Endothelial cell of umbilical vein (primary cell): ENCODE results near the gene CFAP97. TPM values are rescaled to one million over a fixed set of nuclear protein-coding genes. Genes with fewer than 3 reads are reported as not detected.
"Not testable (repeated sequence)": the region's sequence is repeated elsewhere in the genome, so short reads cannot be mapped to it uniquely, and the experiment has no call there.

Source experiments
- BruUV-seq: library from RNA; stranded (reverse); fragments of 400-500 nt; replicated peaks from 2 replicates; lab custom pipeline; 2021; lab: Mats Ljungman, UMichigan
- CTCF ChIA-PET: fragments of 300-600, 350-600 bp; sonication (Branson Sonifier 250); formaldehyde crosslinking; loops from one replicate; lab custom pipeline; 2021; ENCODE audit warnings: antibody characterized with exemption, inconsistent platforms; lab: Charles Lee
- POLR2A ChIA-PET: fragments of 300-600, 350-600 bp; sonication (Branson Sonifier 250); formaldehyde crosslinking; loops from one replicate; lab custom pipeline; 2021; ENCODE audit warnings: antibody characterized with exemption, inconsistent platforms; lab: Charles Lee
- DNase-seq: peaks from one replicate; pipeline ENCODE4 v3.0.0-alpha.2; 2011; ENCODE audit warnings: low read depth, low spot score
- FAIRE-seq: peaks from 2 replicates; lab custom pipeline; 2011; peaks lifted over from hg19 to GRCh38; lab: Jason Lieb, UNC
- H2AFZ ChIP-seq: 2 replicates; pipeline ENCODE4 v1.6.0; 2012; ENCODE audit warnings: low read depth, low read length, control low read depth, inconsistent platforms
- H3K27ac ChIP-seq: 2 replicates; pipeline ENCODE4 v1.5.1; 2011; ENCODE audit warnings: low read depth, mild to moderate bottlenecking, control low read depth, low read length, moderate library complexity; ENCODE audit not compliant: insufficient read depth
- H3K27me3 ChIP-seq, 2 experiments: 2 replicates each; pipeline versions ENCODE4 v1.6.0 to v1.6.1; 2011; ENCODE audit warnings: low read length in 2 of 2, mixed read lengths in 1 of 2; ENCODE audit not compliant: control insufficient read depth in 2 of 2, insufficient read depth in 2 of 2
- H3K36me3 ChIP-seq, 2 experiments: 2 replicates in 1 of 2; 3 replicates in 1 of 2; pipeline ENCODE4 v1.5.1; 2011; ENCODE audit warnings: low read length in 2 of 2, mild to moderate bottlenecking in 1 of 2, moderate library complexity in 1 of 2; ENCODE audit not compliant: control insufficient read depth in 2 of 2, insufficient read depth in 2 of 2; ENCODE audit errors: extremely low read depth in 1 of 2
- H3K4me1 ChIP-seq: 3 replicates; pipeline ENCODE4 v1.5.1; 2011; ENCODE audit warnings: mild to moderate bottlenecking, low read length; ENCODE audit not compliant: control insufficient read depth, insufficient read depth; ENCODE audit errors: extremely low read depth
- H3K4me2 ChIP-seq: 2 replicates; pipeline ENCODE4 v1.6.1; 2011; ENCODE audit warnings: low read length, control low read depth, mixed read lengths; ENCODE audit not compliant: insufficient read depth
- H3K4me3 ChIP-seq, 3 experiments: fragments of 200-600 bp in 1 of 3; sonication (generic), shearing (Covaris generic) in 1 of 3; replicated peaks in 1 of 3; 2 replicates each; pipeline ENCODE4 v1.5.1; 2011 to 2016; ENCODE audit warnings: control low read depth in 3 of 3, low read length in 3 of 3, mild to moderate bottlenecking in 2 of 3, inconsistent platforms in 1 of 3, low read depth in 1 of 3, moderate library complexity in 1 of 3; ENCODE audit not compliant: insufficient read depth in 1 of 3
- H3K79me2 ChIP-seq: 2 replicates; pipeline ENCODE4 v1.6.0; 2012; ENCODE audit warnings: low read length, inconsistent platforms; ENCODE audit not compliant: control insufficient read depth, insufficient read depth
- H3K9ac ChIP-seq: replicated peaks from 2 replicates; pipeline ENCODE3; 2011; ENCODE audit warnings: low read length, control low read depth; ENCODE audit not compliant: insufficient read depth; ENCODE audit errors: extremely low read depth
- H3K9me1 ChIP-seq: replicated peaks from 3 replicates; pipeline ENCODE4 v1.6.0; 2011; ENCODE audit warnings: mild to moderate bottlenecking, low read length; ENCODE audit not compliant: control insufficient read depth, insufficient read depth; ENCODE audit errors: extremely low read depth
- H3K9me3 ChIP-seq: replicated peaks from 2 replicates; pipeline ENCODE4 v1.5.1; 2012; ENCODE audit warnings: low read length, inconsistent platforms; ENCODE audit not compliant: control insufficient read depth, insufficient read depth
- H4K20me1 ChIP-seq: replicated peaks from 2 replicates; pipeline ENCODE3; 2011; ENCODE audit warnings: mild to moderate bottlenecking, low read length; ENCODE audit not compliant: control insufficient read depth, insufficient read depth; ENCODE audit errors: extremely low read depth
- GATA2 ChIP-seq: IDR thresholded peaks from 2 replicates; pipeline ENCODE4 v1.7.0; 2011; ENCODE audit warnings: low read depth, mild to moderate bottlenecking, moderate library complexity, mixed read lengths, low read length; ENCODE audit not compliant: insufficient read length, insufficient read depth
- POLR2AphosphoS5 ChIP-seq: IDR thresholded peaks from 2 replicates; pipeline ENCODE4 v1.6.1; 2012; ENCODE audit warnings: low read depth, mild to moderate bottlenecking, control low read depth, low read length, moderate library complexity; ENCODE audit not compliant: insufficient read depth
- dilution Hi-C: fragments of 300-500 bp; cut with MboI; formaldehyde crosslinking; loops from one replicate; pipeline ENCODE4 v1.15.0; 2019; ENCODE audit warnings: low sequenced_read_pairs; ENCODE audit not compliant: extremely low pct_ligation_motif_present
- intact Hi-C: fragments of 100-400 bp; cut with micrococcal nuclease; formaldehyde crosslinking; loops from one replicate; pipeline ENCODE4 v1.10.0; 2022
- polyA plus RNA-seq, 4 experiments: library from polyadenylated mRNA; depleted of rRNA in 3 of 4; stranded (reverse) in 3 of 4; unstranded in 1 of 4; fragments of >200 nt; gene quantifications; 2 replicates each; pipeline versions ENCODE4 v1.2.1 to v1.2.3, GENCODE V29; 2011 to 2012; ENCODE audit warnings: missing spikeins in 1 of 4
- total RNA-seq: library from RNA; stranded (reverse); gene quantifications from 2 replicates; pipeline ENCODE4 v1.2.3, GENCODE V29; 2021
- TF ChIP-seq, protein P1 (sequence below): IDR thresholded peaks from 2 replicates; pipeline ENCODE4 v1.6.1; 2011; ENCODE audit not compliant: insufficient read depth, insufficient read length

CFAP97 gene
- total and polyA plus RNA-seq, 2 donors (not counting 3 experiments of a cell fraction or from before 2014, with no cell fraction given), result 5.3 to 22.4 TPM

DNA sequence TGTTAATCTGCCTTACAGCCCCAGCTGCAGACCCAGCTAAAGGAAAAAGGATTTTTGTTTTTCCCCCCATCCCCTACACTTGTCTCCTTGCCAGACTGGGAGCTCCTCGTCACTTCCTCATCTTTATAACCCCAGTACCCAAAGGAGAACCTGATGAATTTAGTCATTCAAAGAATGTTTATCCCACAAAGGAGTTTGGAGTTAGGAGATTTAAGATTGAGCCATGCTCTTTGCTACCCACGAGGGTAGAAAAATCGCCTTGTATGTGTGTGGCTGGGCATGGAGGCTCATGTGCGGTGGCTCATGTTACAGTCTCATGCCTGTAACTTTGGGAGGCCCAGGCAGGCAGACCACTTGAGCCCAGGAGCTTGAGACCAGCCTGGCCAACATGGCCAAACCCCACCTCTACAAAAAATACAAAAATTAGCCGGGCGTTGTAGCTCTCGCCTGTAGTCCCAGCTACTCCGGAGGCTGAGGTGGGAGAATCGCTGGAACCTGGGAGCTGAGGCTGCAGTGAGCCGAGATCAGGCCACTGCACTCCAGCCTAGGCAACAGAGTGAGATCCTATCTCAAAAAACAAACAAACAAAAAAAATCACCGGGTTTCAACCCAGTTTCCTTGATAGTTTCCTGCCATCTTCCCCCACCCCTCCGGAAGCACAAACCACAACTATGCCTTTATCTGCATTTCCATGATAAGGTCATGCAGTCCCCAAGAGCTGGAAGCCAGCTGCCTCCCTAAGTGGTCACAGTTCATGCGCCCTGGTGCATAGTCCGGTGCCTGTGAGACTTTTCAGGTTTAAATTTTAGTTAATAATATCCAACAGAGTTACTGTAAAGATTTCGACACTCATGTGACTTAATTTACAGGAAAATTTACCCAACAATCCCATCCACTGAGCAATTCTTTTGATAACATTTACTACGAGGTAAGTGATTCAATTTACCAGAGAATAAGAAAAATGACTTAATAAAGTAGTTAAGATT lies 1.5 kb downstream of the CFAP97 start:
- TF ChIP-seq GATA2 (peak; percentile 59), POLR2AphosphoS5 (peak; percentile 22)
- TF ChIP-seq, protein P1, sequence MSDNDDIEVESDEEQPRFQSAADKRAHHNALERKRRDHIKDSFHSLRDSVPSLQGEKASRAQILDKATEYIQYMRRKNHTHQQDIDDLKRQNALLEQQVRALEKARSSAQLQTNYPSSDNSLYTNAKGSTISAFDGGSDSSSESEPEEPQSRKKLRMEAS, result no peak
- H3K79me2 ChIP-seq, result peaks cover 11% of the 10 kb centered on the region
- no peaks in the 10 kb centered on the region for H3K9me3 ChIP-seq
- peak overlapping the region; percentile 38 for H3K9ac ChIP-seq
- peak overlapping the region in 1 of 3 experiments; percentile 36 for H3K4me3 ChIP-seq
- H3K4me1 ChIP-seq, result peaks cover 34% of the 10 kb centered on the region
- no peaks in the 10 kb centered on the region for H3K9me1 ChIP-seq
- peak; percentile 44 for DNase-seq
- H2AFZ ChIP-seq, result no peak overlapping the region
- POLR2A ChIA-PET, result no interaction called here
- H4K20me1 ChIP-seq, result no peaks in the 10 kb centered on the region
- peak overlapping the region; percentile 48 for H3K4me2 ChIP-seq
- no peaks in the 10 kb centered on the region for H3K27me3 ChIP-seq
- intact Hi-C loops, result loop anchor here (1.0 to 10.0 kb wide), 7 partner anchors 60 to 1697 kb away; partner anchors contain the start of genes CCDC110, ING2, SLC25A4 and UFSP2
- H3K36me3 ChIP-seq, result no peaks in the 10 kb centered on the region
- dilution Hi-C loops, result no loop called here
- peak overlapping the region; percentile 79 for H3K27ac ChIP-seq
- CTCF ChIA-PET, result interaction anchor here (0.9 to 8.0 kb wide), 2 partner anchors 17 to 103 kb away, joined by 3 to 74 read pairs; no protein-coding TSS in a partner anchor
- peak; percentile 87 for FAIRE-seq
- no TSS peak for BruUV-seq

DNA sequence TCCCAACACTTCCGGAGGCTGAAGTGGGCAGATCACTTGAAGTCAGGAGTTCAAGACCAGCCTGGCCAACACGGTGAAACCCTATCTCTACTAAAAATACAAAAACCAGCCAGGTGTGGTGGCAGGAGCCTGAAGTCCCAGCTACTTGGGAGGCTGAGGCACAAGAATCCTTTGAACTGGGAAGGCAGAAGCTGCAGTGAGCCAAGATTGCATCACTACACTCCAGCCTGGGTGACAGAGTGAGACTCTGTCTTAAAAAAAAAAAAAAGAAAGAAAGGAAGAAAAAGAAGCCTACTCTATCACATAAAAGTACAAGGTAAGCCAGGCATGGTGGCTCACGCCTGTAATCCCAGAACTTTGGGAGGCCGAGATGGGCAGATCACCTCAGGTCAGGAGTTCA lies 5.6 kb downstream of the CFAP97 start:
- intact Hi-C loops, result not testable (repeated sequence)

More for the DNA sequence above, 5.6 kb downstream of the CFAP97 start:
- H3K36me3 ChIP-seq, POLR2A ChIA-PET, DNase-seq, H3K27me3 ChIP-seq, H3K4me2 ChIP-seq, H3K9me1 ChIP-seq, H3K9ac ChIP-seq, BruUV-seq, FAIRE-seq, H4K20me1 ChIP-seq, dilution Hi-C loops, H2AFZ ChIP-seq, H3K9me3 ChIP-seq, H3K27ac ChIP-seq, H3K4me3 ChIP-seq: not testable (repeated sequence)
- CTCF ChIA-PET, result interaction anchor here (8.0 kb wide), 1 partner anchor 13 kb away, joined by 74 read pairs; no protein-coding TSS in a partner anchor
- peaks cover 14% of the 10 kb centered on the region for H3K4me1 ChIP-seq
- peaks cover 25% of the 10 kb centered on the region for H3K79me2 ChIP-seq
